ENCODE measurements around the gene ATG9B.

Gene ATG9B

GRCh38 chr7:151025924-151026671, 1.8 kb upstream of the ATG9B start:
- POLR2A ChIA-PET (ENCODE audit: low non-redundant PET), result no interaction called here
- CTCF ChIA-PET, result interaction anchor here (0.7 kb wide), 1 partner anchor 30 kb away, joined by 3 read pairs; no protein-coding TSS in a partner anchor
- no peak for TF ChIP-seq CTCF (conservative IDR thresholded peaks at IDR 0.05; ENCODE audit: low read depth)
- DNase-seq (ENCODE audit: low spot score), result peak; percentile 13
- no peak overlapping the region for H3K27ac ChIP-seq

GRCh38 chr7:151023232-151023631, 1.1 kb downstream of the ATG9B start:
- CTCF ChIA-PET, result interaction anchor here (0.6 kb wide), 1 partner anchor 145 kb away, joined by 4 read pairs; no protein-coding TSS in a partner anchor
- no peak for DNase-seq (ENCODE audit: low spot score)
- TF ChIP-seq CTCF (conservative IDR thresholded peaks at IDR 0.05; ENCODE audit: low read depth), result no peak
- H3K27ac ChIP-seq, result no peak overlapping the region
- POLR2A ChIA-PET (ENCODE audit: low non-redundant PET), result no interaction called here

GRCh38 chr7:151020231-151020630, 4.1 kb downstream of the ATG9B start:
- no peak for TF ChIP-seq CTCF (conservative IDR thresholded peaks at IDR 0.05; ENCODE audit: low read depth)
- CTCF ChIA-PET, result no interaction called here
- H3K27ac ChIP-seq, result no peak overlapping the region
- POLR2A ChIA-PET (ENCODE audit: low non-redundant PET), result no interaction called here
- no peak for DNase-seq (ENCODE audit: low spot score)

GRCh38 chr7:151019130-151019447, 5.2 kb downstream of the ATG9B start:
- POLR2A ChIA-PET (ENCODE audit: low non-redundant PET), result no interaction called here
- CTCF ChIA-PET, result interaction anchor here (0.9 to 1.2 kb wide), 3 partner anchors 9 to 137 kb away, joined by 3 to 5 read pairs (median 5); no protein-coding TSS in a partner anchor
- no peak overlapping the region for H3K27ac ChIP-seq
- no peak for TF ChIP-seq CTCF (conservative IDR thresholded peaks at IDR 0.05; ENCODE audit: low read depth)
- DNase-seq (ENCODE audit: low spot score), result no peak

GRCh38 chr7:151018421-151019129, 5.7 kb downstream of the ATG9B start:
- ChIA-PET CTCF (interaction anchor here (0.5 to 1.2 kb wide), 11 partner anchors 8 to 1180 kb away, joined by 3 to 6 read pairs (median 3); no protein-coding TSS in a partner anchor), POLR2A (ENCODE audit: low non-redundant PET) (no interaction called here)
- peak; percentile 67 for TF ChIP-seq CTCF (conservative IDR thresholded peaks at IDR 0.05; ENCODE audit: low read depth)
- H3K27ac ChIP-seq, result no peak overlapping the region
- DNase-seq (ENCODE audit: low spot score), result no peak

- ChIA-PET CTCF (interaction anchor here (0.5 to 1.4 kb wide), 13 partner anchors 8 to 1179 kb away, joined by 3 to 6 read pairs (median 3); no protein-coding TSS in a partner anchor), POLR2A (ENCODE audit: low non-redundant PET) (no interaction called here)
- DNase-seq (ENCODE audit: low spot score), result peak; percentile 41
- no peak overlapping the region for H3K27ac ChIP-seq
- peak; percentile 99 for TF ChIP-seq CTCF (conservative IDR thresholded peaks at IDR 0.05; ENCODE audit: low read depth)
Observed at GRCh38 chr7:151017953-151018420, 6.3 kb downstream of the ATG9B start.
